Progenitor cell of endocrine pancreas (in vitro differentiated cells): ENCODE results near the gene MAML2. TPM values are rescaled to one million over a fixed set of nuclear protein-coding genes. Genes with fewer than 3 reads are reported as not detected.

ENCODE experiments used
- DNase-seq: peaks from one replicate; pipeline ENCODE4 v3.0.0; 2021; ENCODE audit warnings: low spot score; ENCODE audit not compliant: unreplicated experiment
- H3K27ac Mint-ChIP-seq: 2 replicates; pipeline ENCODE4 v1.8.0; 2021; ENCODE audit warnings: mild to moderate bottlenecking, moderate library complexity, mixed read lengths
- H3K27me3 Mint-ChIP-seq: 2 replicates; pipeline ENCODE4 v1.8.0; 2021; ENCODE audit warnings: mixed read lengths
- H3K36me3 Mint-ChIP-seq: 2 replicates; pipeline ENCODE4 v1.8.0; 2022; ENCODE audit warnings: mixed read lengths; ENCODE audit not compliant: insufficient read depth
- H3K4me1 Mint-ChIP-seq: 2 replicates; pipeline ENCODE4 v1.8.0; 2021; ENCODE audit warnings: low read depth, mixed read lengths
- H3K4me3 Mint-ChIP-seq: 2 replicates; pipeline ENCODE4 v1.8.0; 2021; ENCODE audit warnings: low read depth, mild to moderate bottlenecking, moderate library complexity, mixed read lengths
- H3K9me3 Mint-ChIP-seq: 2 replicates; pipeline ENCODE4 v1.8.0; 2021; ENCODE audit warnings: low read depth, mixed read lengths
- CTCF ChIP-seq: fragments of 200-600 bp; sonication (generic); IDR thresholded peaks from one replicate; pipeline ENCODE4 v1.5.0; 2021; ENCODE audit warnings: antibody characterized with exemption, mild to moderate bottlenecking; ENCODE audit not compliant: unreplicated experiment
- total RNA-seq: library from RNA; stranded (reverse); gene quantifications from 2 replicates; pipeline ENCODE4 v1.2.1, GENCODE V29; 2021

The MAML2 gene
- total RNA-seq, 1 donor from 2014 or later: 17.6 TPM

- Mint-ChIP-seq H3K9me3 (no peaks in the 10 kb centered on the region), H3K27ac (no peak overlapping the region), H3K4me1 (peaks cover 28% of the 10 kb centered on the region), H3K4me3 (no peak overlapping the region), H3K36me3 (no peaks in the 10 kb centered on the region), H3K27me3 (no peaks in the 10 kb centered on the region)
- no peak for DNase-seq
- no peak for TF ChIP-seq CTCF
Measured at GRCh38 chr11:96218006-96218405, 125.0 kb downstream of the MAML2 start.

GRCh38 chr11:96217206-96217605 is 125.8 kb downstream of the MAML2 start:
- no peak for TF ChIP-seq CTCF
- Mint-ChIP-seq H3K27ac (no peak overlapping the region), H3K36me3 (no peaks in the 10 kb centered on the region), H3K27me3 (no peaks in the 10 kb centered on the region), H3K9me3 (no peaks in the 10 kb centered on the region), H3K4me3 (no peak overlapping the region), H3K4me1 (peaks cover 30% of the 10 kb centered on the region)
- no peak for DNase-seq

- no peak for DNase-seq
- H3K4me3 Mint-ChIP-seq: no peak overlapping the region
- no peaks in the 10 kb centered on the region for H3K36me3 Mint-ChIP-seq
- no peak overlapping the region for H3K27ac Mint-ChIP-seq
- TF ChIP-seq CTCF: no peak
- no peaks in the 10 kb centered on the region for H3K27me3 Mint-ChIP-seq
- H3K4me1 Mint-ChIP-seq: peaks cover 20% of the 10 kb centered on the region
- no peaks in the 10 kb centered on the region for H3K9me3 Mint-ChIP-seq
Measured at GRCh38 chr11:96215826-96216225, 127.2 kb downstream of the MAML2 start.

- H3K9me3 Mint-ChIP-seq: no peaks in the 10 kb centered on the region
- H3K4me1 Mint-ChIP-seq: peaks cover 16% of the 10 kb centered on the region
- no peaks in the 10 kb centered on the region for H3K36me3 Mint-ChIP-seq
- TF ChIP-seq CTCF: no peak
- no peak overlapping the region for H3K27ac Mint-ChIP-seq
- DNase-seq: no peak
- H3K4me3 Mint-ChIP-seq: no peak overlapping the region
- no peaks in the 10 kb centered on the region for H3K27me3 Mint-ChIP-seq
Measured at GRCh38 chr11:96215110-96215782, 127.7 kb downstream of the MAML2 start.

GRCh38 chr11:96214777-96215109 is 128.3 kb downstream of the MAML2 start:
- Mint-ChIP-seq H3K27me3 (no peaks in the 10 kb centered on the region), H3K9me3 (no peaks in the 10 kb centered on the region), H3K4me3 (no peak overlapping the region), H3K4me1 (peaks cover 12% of the 10 kb centered on the region), H3K27ac (no peak overlapping the region), H3K36me3 (no peaks in the 10 kb centered on the region)
- no peak for DNase-seq
- no peak for TF ChIP-seq CTCF
